ENCODE measurements around the gene TUT4.

Gene TUT4

DNA sequence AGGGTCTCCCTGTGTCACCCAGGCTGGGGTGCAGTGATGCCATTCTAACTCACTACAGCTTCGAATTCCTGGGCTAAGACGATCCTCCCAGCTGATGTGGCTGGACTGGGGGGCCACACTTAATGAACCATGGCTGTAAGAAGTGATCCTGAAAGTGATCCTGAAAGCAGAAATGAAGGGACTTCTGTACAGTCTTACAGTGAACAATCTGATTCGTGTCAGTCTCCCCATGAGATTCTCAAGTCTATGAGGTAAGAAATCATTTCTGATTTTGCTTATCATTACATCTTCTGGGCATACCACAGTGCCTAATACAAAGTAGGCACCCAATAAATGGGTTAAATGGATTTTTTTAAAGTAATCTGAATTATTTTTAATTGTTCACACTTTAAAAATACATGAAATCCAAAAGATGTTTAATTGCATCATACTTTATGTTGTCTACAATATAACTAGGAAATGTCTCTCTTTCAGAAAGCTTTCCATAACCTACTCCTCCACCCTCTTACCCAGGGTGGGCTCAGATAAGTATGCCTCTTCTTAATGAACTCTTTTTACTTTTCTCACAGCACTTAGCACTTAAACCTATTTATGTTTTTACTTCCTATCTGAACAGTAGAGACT, 21.5 kb downstream of the TUT4 start:
- DNase-seq: no peak

DNA sequence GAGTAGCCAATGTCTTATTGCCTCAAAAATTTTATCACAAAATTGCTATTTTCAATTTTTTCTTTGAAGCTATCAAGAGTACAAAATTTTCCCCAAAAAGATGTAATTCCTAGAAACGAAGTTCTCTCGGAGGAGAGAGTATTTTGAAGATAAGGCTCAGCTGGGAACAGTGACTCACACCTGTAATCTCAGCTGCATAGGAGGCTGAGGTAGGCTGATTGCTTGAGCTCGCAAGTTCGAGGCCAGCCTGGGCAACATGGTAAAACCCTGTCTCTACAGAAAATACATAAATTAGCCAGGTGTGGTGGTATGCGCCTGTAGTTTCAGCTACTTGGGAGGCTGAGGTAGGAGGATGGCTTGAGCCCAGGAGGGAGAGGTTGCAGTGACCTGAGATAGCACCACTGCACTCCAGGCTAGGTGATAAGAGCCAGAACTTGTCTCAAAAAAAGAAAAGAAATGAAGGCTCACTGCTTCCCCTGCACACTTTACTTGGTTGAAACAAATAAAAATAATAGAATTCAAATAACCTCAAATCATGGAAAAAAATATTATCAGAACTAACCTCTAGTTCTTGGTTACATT, 22.2 kb downstream of the TUT4 start:
- no peak for DNase-seq

DNA sequence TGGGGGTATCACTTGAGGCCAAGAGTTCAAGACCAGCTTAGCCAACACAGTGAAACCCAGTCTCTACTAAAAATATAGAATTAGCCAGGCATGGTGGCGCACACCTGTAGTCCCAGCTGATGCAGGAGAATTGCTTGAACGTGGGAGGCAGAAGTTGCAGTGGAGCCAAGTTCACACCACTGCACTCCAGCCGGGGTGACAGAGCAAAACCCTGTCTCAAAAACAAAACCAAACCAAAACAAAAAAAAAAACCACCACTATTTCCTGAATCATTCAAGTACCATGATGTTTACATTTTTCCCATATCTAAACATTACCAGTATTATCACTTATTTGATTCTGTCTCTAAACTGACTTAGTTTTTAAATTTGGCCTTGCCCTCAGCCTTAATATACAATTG, 29.5 kb downstream of the TUT4 start:
- DNase-seq: no peak

DNA sequence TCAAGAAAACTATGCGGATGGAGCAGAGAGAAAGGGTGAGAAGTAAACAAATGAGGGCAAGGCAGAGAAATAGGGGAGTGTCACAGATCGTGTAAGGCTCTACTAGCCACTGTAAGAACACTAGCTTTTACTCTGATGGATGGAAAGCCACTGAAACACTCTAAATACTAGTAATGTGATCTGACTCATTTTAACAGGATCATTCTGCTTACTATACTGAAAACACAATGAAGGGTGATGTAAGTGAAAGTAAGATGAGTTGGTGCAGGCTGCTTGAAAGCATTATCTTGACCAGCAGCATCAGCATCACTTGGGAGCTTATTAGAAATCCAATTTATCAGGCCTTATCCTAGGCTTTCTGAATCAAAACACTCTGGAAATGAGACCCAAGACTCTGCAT, 32.7 kb downstream of the TUT4 start:
- no peak for DNase-seq

DNA sequence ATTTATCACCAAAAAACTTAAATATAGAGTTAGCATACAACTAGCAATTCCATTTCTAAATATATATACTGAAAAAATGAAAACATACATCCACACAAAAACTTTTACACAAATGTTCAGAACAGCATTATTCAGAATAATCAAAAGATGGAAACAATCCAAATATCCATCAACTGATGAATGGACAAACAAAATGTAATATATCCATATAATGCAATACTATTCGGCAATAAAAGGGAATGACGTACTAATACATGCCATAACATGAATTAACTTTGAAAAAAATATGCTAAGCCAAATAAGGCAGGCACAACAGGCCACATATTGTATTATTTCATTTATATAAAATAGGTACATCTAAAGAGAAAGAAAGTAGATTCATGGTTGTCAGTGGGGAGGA, 33.9 kb downstream of the TUT4 start:
- DNase-seq: no peak

DNA sequence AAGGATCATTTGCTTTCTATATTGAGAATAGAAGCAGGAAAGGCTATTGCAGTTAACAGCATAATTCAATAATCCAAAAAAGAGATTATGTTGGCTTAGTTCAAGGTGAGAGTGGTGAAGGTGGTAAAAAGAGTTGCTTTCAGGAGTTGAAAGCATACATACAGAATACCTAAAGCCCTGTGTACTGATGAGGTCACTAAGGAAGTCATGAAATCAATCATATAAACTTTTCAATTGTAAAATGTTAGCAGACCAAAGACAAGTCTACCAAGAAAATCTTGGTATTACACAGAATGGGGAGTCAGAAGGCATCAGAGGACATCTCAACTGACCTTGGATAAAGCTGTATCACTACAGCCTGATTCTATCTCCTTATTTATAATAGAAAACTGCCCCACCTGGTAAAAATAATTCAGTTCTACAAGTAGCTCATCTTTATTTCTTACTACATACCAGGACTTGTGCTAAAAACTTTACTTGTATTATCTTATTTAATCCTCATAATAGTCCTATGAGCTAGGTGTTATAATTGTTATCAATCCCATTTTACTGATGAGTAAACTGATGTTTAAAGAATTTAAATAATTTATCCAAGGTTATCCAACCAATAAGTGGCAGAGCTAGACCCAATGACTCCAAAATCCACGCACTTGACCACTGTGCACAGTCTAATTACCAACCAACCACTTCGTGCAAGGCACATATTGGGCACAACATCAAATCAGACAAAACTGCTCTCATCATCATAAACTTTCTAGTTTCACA, 40.9 kb downstream of the TUT4 start:
- DNase-seq: no peak

DNA sequence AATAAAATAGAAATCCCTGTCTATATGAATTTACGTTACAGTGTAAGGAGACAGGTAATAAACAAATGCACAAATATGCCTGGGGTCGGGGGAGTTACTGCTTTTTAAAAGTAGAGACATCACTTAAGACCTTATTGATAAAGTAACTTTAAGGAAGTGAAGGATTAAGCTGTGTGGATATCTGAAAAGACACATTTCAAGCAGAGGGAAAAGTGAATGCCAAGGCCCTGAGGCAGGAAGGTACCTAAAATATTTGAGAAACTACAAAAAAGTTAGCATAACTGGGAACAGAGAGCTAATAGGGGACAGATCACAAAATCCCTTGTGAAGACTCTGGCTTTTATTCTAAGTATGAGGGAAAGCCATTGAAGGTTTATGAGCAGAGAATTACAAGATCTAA, 41.5 kb downstream of the TUT4 start:
- DNase-seq: no peak

DNA sequence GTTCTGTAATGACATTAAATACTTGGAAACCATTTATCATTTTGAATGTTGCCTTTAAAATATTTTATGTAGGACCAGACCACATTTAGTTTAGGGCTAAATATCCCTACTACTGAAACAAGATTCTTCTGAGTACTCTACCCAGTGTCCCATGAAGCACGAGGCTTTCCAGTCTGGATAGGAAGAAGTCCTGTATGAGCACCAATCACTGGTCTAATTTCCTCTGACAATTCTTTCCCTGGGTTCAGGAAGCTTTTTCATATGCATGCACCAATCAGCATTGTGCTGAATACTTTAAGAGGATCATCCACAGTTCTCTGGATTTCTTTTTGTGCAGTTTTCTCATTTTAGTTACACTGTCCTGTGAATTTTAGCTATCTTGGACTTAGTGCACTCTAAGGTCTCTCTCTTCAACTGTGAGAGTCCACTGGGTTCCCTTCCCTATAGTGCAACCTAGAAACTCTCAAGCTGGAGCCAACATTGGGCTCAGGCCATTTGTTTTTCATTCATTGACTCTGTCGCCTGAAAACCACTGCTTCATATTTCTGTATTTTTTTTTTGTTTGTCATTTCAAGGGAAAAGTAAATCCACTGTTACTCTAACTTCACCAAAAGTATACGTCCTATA, 45.9 kb downstream of the TUT4 start:
- no peak for DNase-seq

DNA sequence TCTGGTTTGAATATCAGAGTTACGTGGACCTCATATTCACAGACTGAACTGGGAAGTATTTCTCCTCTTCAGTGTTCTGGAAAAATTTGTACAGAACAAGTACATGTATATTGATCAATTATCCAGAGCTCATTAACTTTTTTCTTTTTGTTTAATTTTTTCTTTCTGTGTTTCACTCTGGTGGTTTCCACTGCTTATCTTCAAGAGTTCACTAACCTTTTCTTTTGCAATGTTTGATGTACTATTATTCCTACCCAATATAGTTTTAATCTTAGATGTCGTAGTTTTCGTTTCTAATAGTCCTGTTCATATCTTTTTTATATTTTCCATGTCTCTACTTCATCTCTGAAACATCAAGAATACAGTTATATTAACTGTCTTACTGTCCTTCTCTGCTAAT, 46.5 kb downstream of the TUT4 start:
- DNase-seq: no peak

DNA sequence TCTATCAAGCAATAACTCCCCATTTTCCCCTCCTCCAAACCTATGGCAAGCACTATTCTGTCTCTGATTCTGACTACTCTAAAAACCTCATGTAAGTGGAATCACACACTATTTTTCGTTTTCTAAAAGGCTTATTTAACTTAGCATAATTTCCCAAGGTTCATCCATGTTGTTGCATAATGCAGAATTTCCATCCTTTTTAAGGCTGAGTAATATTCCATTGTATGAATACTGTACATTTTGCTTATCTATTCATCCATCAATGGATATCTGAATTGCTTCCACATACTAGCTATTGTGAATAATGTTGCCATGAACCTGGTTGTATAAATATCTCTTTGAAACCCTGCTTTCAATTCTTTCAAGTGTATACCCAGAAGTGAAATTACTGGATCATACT, 48.2 kb downstream of the TUT4 start:
- DNase-seq: no peak

DNA sequence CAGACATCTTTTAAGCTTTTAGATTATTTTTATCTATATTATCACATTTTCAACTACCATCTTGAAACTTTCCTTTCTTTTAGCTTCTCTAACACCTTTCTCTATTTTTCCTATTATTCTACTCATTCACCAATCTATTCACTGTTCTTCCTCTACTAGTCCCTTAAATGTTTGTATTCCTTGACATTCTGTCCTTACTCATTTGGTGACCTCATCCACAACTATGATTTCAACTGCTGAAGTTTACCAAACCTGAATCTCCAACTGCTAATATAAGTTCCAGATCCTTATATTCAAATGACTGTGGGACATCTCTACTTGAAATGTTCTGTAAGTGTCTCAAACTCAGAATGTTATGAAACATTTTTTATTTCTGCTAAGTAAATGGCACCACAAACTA, 49.2 kb downstream of the TUT4 start:
- DNase-seq: no peak

DNA sequence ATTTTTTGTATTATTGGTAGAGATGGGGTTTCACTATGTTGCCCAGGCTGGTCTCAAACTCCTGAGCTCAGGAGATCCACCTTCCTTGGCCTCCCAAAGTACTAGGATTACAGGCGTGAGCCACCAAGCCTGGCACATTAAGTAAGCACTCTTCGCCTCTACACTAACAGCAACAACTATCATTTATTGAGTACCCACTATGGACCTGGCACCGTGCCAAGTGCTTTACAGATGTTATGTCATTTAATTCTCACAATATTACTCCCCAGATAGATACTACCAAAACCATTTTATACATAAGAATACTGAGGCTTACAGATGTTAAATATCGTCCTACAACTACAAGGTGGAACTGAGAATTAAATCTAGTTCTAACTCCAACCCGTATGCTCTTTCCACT, 50.1 kb downstream of the TUT4 start:
- no peak for DNase-seq

DNA sequence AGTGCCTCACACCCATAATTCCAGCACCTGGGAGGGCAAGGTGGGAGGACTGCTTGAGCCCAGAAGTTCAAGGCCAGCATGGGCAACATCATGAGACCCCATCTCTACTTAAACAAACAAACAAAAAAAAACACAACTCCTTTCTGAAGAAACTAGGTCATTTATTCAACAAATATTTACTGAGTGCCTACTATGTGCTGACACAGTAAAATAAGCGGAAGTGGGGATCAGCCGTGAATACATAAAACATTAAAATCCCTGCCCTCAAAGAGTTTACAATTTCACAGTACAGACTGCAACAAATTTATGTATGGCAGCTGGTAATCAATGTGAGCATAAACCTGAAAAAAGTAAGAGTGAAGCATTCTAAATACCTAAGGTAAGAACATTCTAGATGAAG, 65.3 kb downstream of the TUT4 start:
- no peak for DNase-seq

DNA sequence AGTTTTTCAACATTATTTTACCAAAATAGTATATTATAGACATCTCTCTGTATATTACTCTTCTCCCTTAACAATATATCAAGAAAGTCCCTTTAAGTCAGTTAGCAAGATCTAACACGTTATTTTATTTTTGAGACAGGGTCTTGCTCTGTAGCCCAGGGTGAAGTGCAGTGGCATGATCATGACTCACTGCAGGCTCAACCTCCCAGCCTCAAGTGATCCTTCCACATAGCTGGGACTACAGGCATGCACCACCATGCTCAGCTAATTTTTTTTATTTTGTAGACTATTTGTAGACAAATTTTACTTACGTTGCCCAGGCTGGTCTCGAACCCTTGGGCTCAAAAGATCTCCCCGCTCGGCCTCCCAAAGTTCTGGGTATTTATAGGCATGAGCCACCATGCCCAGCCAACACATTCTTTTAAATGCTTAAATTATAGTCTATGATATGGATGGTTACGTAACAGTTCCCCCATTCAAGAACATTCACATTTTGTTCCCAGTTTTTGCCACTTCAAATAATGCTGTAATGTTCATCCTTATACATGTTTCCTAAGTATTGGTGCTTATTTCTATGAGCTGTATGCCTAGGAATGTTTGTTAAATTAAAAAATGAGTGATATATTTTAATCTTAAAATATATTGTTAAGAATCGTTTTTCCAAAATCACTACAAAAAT, 70.4 kb downstream of the TUT4 start:
- no peak for DNase-seq

DNA sequence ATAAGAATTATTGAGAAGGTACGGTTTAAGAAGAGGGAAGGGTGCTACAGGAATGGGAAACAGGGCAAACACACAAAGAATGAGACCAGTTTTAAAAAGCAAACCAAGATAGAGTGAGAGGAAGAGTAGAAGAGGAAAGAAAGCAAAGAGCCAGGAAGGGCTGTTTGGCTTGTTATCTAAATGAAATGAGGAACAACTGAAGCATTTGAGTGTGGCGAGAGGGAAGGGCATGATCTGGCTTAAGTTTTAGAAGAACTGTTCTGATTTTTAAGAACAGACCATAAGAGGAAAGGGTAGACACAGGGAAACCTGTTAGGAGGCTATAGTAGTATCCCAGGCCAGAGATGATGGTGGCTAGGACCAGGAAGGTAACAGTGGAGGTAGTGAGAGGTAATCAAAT, 73.8 kb downstream of the TUT4 start:
- no peak for DNase-seq

DNA sequence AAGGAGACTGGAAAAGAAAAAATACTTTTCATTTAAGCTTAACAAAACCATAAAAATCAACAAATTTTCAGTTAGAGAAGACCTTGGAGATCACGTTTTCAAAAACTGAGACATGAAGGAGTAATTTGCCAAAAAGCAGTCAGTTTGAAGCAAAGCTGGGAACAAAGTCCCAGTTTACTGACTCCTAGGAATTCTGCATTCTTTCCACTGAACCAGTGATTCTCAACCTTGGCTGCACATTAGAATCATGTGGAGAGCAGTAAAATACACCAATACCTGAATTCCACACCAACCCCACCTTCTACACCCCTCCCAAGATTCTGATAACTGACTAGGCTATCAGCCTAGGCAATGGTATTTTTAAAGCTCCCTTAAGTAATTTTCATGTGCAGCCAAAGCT, 75.0 kb downstream of the TUT4 start:
- DNase-seq: no peak

DNA sequence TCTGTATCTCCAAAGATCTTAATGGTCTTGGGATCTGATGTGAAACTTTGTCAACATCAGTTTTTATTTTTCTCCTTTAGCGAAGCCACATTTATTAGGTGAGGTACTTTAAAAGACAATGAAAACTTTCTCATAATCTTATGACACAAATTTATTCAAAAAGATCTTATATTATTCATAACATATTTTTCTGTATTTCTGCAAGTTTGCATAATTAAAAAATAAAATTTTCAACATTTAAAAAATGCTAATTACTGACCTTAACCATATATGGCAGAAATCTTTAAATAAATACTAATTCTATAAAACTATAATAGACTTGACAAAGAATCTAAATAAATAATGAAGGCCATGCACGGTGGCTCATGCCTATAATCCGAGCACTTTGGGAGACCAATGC, 75.9 kb downstream of the TUT4 start:
- DNase-seq: no peak

DNA sequence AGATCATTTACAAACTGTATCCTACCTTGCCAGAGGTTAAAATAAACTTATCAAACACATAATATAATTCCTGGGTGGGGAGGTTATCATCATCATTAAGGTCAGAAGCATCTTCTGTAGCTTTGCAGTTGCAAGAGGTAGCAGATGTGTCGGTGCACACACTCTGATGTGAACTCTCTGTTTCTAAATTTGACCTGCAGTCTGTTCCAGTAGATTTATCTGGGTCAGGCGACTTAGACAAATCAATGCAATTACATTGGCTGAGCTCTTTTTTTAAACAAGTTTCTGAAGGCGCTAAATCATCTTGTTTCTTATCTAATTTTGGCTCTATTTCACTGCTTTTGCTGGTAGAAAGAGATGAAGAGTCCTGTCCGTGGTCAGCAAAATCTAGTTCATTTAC, 78.1 kb downstream of the TUT4 start:
- no peak for DNase-seq

DNA sequence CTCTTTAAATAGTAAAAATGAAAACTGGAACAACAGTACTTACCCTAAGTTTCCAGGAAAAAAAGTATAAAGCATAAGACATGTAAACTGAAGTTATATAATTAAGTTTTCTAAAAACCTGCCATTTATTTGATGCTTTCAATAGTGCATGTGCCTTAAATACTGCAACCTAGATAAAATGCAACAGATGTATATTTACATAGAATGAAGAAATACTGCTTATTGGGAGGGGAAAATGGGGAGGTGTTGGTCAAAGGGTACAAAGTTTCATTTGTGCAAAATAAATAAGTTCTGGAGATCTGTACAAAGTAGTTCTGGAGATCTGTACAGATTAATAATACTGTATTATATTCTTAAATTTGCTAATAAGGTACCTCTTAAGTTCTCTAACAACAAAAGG, 79.9 kb downstream of the TUT4 start:
- no peak for DNase-seq

DNA sequence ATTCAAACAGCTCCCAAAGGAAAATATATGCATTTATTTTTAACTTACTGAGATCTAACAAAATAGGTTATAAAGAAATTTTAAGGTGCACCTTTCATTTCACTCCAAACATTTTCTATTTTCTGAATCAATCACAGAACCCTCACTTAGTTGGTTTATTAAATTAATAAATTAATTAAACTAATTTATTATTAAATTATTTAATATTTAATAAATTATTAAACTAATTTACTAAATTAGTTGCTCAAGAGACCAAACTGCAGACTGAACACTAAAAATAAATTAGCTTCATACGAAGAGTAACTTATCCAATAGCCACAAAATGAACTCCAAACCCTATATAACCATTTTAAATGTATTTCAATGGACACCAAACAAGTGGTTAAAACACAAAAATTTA, 80.5 kb downstream of the TUT4 start:
- DNase-seq: no peak

DNA sequence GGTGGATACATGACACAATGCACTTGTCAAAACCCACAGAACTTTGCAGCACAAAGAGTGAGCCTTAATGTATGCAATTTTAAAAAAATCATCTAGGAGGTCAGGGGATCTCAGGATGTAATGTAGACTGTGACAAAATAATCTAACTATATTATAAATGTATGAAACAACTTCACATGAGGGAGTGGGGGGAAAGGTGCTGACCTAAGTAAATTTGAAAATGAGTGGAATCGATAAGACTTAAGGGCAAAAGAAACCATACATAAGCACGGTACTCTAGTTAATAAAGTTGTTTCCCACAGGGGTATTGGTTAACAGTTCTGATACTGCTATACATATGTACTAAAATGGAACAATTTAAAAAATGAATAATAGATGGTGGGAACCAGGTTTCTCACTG, 83.8 kb downstream of the TUT4 start:
- no peak for DNase-seq

DNA sequence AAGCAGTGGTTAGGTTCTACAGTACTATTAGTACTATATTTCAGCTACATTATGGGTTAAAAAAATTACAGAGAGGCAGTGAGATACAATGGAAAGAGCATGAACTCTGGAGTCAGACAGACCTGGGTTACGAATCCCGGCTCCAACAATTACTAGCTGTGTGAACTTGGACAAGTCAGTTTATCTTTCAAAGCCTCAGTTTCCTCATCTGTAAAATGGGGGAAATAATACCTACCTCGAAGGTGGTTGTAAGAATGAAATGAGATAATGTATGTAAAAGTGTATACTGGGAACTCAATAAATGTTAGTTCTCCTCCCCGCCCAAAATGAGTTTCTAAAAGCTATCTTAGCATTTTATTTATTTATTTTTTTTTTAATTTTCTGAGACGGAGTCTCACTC, 89.0 kb downstream of the TUT4 start:
- no peak for DNase-seq

DNA sequence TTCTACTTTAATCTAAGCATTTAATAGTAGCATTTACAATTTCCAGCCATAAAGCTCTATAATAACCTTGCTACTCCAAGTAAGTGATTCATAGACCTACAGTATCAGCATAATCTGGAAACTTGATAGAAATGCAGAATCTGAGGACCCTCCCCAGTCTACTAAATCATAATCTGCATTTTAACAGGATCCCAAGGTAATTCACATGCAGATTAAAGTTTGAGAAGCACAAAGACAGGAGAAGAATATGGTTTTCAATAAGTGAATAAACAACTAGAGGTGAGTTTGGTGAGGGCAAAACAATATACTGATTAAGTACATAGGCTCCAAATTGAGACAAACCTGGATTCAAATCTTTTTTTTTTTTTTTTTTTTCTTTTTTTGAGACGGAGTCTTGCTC, 91.1 kb downstream of the TUT4 start:
- no peak for DNase-seq

DNA sequence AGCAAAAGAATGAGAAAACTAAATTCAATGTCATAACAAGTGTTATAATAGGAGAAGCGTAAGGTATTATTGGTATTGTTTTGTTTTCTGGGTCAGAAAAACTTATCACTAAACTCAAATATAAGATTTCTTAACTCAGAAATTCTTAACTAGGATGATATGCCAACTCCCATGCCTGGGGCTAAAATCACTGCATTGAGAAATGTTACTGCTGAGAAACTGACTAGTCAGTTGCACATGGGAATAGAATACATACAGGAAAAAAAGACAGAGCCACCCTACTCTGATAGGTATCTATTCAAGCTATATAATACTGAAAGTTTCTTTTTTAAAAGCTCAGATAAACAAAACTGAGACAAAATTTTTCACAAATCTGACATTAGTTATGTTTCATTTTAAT, 92.2 kb downstream of the TUT4 start:
- DNase-seq: no peak

Data from hippocampal formation (tissue), 2 donors.